NCI-H1436 treated with DMSO at 0.1 percent for 48 hours (cell line): ENCODE measurements around the gene RAD17.
"Not testable (repeated sequence)": the region's sequence is repeated elsewhere in the genome, so short reads cannot be mapped to it uniquely, and the experiment has no call there.

Experiments
- DNase-seq: peaks from one replicate; lab custom pipeline; 2025; lab: John Stamatoyannopoulos, UW

RAD17 gene

GRCh38 chr5:69378376-69378775 lies 8.8 kb downstream of the RAD17 start:
- DNase-seq = no peak

DNA sequence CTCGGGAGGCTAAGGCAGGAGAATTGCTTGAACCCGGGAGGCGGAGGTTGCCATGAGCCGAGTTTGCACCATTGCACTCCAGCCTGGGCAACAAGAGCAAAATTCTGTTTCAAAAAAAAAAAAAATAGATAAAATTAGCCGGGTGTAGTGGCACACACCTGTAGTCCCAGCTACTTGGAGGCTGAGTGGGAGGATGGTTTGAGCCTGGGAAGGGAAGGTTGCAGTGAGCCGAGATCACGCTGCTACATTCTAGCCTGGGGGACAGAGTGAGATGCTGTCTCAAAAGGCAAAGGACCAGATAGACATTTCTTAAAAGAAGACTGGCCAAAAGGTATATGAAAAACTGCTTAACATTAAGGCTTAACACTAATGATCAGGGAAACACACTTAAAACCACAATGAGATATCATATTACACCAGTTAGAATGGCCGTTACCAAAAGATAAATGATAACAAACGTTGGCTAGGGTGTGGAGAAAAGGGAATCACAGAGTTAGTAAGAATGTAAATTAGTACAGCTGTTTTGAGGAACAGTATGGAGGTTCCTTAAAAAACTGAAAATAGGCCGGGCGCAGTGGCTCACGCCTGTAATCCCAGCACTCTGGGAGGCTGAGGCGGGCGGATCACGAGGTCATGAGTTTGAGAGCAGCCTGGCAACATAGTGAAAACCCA lies 35.2 kb downstream of the RAD17 start:
- DNase-seq = no peak

DNA sequence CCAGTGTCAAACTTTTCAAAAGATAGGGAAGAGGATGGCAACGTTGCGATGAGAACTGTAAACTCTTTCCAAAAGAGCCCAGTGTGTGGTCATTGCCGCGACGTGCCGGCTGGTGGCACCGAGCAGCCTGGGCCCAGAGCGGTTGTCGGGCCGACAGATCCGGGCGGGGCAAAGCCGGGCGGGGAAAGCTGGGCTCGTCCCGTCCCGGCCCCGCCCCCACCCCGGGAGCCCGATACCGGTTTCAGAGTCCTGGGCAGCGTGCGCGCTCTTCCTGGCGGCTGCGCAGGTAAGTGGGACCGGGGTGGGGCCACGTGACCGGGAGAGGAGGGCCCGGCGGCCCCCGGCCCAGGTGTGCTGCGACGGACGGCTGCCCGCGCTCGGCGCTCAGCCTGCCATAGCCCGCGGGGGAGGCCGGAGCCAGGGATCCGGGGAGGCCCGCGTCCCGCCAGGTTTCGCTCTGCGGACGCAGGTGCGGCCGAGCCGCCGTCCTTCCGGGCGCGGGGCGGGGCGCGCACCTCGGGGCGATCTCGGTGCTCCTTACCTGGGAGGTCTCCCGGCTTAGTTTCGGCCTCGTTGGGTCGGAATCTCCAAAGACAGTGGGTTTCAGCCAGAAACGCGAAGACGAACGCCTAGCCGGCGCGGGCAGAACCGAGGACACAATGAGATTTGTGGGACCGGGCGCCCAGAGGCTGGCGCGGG lies 45.4 kb downstream of the RAD17 start, which contains the start of gene MARVELD2:
MARVELD2 (plus strand) TSS at position 232 of the 699 bp plus-strand sequence. CDS start 4,270 bp downstream, outside the sequence.
- DNase-seq = no peak

GRCh38 chr5:69415584-69415958 lies 46.0 kb downstream of the RAD17 start:
- no peak for DNase-seq

DNA sequence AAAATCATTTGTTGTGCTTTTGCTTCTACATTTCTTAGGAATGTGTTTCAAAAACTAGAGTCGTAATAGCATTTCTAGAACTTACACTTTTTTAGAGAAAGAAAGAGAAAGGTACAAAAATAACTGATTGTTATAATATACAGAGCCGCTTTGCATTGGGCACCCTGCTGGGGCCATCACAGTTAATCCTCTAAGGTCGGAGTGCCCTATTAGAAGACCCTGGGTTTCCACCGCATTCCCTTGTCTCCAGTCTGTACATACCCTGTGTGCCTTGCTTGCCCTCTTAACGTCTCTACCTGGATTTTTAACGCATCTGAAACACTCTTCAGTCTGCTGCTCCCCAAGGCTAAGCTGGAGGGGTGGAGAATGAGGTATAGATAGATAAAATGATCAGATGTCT lies 46.6 kb downstream of the RAD17 start:
- no peak for DNase-seq

DNA sequence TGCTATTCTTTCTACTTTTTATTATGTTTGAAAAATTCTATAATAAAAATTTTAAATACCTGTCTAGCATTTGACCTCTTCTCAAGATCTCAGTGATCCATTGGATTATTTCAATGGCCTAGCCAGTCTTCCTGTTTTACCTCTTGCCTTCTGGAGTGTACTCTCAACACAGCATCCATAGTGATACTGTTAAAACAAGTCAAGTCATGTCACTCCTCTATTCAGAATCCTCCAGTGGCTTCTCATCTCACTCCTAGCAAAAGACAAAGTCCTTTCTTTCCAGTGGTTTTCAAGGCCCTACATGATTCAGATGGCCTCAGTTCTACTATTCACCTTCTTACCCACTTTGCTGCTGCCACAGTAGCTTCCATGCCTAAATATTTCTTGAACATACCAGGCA lies 47.1 kb downstream of the RAD17 start:
- no peak for DNase-seq

- DNase-seq = no peak
These were observed 48.9 kb downstream of the RAD17 start for GRCh38 chr5:69418554-69418953.

DNA sequence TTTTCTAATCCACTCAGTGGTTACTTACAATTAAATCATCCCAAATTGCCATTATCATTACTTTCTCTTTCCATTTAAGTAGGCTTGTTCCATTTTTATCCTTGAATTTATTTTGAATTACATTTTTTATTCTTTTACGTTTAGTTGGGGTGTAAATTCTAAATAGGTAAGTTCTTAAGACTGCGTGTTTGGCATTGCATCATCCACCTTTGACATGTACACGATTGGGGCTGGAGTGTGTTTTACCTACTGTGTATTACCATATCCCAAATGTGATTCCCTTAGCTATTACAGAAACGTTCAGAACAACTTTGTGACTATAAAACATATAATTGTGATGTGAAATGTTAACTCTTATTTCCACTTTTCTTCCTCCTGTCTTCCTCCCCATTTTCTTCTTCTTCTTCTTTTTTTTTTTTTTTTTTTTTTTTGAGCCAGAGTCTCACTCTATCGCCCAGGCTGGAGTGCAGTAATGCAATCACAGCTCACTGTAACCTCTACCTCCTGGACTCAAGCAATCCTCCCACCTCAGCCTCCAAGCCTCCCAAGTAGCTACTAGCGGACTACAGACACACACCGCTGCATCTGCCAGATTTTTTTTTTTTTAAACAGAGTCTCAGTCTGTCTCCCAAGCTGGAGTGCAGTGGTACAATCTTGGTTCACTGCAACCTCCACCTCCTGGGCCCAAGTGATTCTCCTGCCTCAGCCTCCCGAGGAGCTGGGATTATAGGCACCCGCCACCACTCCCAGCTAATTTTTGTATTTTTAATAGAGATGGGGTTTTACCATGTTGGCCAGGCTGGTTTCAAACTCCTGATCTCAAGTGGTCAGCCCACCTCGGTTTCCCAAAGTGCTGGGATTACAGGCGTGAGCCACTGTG lies 62.0 kb downstream of the RAD17 start:
- no peak for DNase-seq

- no peak for DNase-seq
These were observed 63.0 kb downstream of the RAD17 start for GRCh38 chr5:69432412-69433206.

DNA sequence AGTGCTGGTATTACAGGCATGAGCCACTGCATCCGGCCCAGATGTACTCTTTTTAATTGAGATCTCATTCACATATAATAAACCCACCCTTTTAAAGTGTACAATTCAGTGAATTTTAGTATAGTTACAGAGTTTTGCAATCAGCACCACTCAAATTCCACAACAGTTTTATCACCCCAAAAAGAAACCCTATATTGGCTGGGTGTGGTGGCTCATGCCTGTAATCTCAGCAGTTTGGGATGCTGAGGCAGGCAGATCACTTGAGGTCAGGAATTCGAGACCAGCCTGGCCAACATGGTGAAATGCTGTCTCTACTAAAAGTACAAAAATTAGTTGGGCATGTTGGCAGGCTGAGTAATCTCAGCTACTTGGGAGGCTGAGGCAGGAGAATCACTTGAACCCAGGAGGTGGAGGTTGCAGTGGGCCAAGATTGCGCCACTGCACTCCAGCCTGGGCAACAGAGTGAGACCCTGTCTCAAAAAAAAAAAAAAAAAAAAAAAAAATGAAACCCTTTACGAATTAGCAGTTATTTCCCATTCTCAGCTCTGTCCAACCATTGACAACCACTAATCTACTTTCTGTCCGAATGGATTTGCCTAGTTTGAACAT lies 65.8 kb downstream of the RAD17 start:
- not testable (repeated sequence) for DNase-seq

DNA sequence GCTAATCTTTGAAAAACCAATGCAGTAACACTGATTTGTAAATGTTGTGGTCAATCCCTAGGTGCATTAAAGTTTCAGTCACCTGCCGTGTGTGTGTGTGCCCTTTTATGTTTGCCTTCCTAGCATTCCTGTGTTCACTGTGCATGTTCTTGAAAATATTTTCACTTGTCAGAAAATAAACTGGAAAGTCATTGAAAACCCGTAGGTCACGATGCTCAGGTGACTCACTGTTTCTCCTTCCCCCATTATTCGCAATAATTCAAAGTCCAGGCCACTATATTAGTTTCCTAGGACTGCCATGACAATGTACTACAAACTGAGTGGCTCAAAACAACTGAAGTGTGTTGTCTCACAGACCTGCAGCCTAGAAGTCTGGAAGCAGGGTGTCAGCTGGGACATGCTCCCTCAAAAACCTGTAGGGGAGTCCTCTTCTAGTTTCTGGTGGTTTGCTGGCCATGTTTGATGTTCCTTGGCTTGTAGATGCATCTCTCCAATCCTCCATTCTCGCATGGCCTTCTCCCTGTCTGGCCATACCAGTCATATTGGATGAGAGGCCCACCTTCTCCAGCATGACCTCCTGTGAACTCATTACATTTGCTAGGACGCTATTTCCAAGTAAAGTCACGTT lies 74.6 kb downstream of the RAD17 start:
- DNase-seq = no peak

- no peak for DNase-seq
These were observed 79.9 kb downstream of the RAD17 start for GRCh38 chr5:69449511-69449910.

DNA sequence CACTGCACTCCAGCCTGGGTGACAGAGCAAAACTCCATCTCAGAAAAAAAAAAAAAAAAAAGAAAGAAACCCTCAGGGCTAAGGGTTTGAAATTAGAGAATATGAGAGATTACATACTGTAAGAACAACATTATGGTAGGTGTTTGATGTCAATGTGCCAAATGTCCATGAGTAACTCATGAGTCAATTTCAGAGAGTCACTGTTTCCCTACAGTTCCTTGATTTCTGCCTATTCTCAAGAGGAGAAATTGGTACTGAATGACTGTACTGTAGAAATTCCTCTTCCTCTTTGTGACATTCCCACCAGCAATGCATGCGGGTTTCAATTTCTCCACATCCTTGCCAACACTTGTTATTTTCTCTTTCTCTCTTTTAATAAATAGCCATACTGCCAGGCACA lies 80.5 kb downstream of the RAD17 start:
- no peak for DNase-seq

DNA sequence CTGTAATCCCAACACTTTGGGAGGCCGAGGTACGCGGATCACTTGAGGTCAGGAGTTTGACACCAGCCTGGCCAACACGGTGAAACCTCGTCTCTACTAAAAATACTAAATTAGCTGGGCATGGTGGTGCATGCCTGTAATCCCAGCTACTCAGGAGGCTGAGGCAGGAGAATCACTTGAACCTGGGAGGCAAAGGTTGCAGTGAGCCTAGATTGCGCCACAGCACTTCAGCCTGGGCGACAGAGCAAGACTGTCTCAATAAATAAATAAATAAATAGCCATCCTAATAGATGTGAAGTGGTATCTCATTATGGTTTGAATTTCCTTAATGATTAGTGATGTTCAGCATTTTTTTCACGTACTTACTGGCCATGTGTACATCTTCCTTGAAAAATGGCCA lies 80.9 kb downstream of the RAD17 start:
- DNase-seq = not testable (repeated sequence)

DNA sequence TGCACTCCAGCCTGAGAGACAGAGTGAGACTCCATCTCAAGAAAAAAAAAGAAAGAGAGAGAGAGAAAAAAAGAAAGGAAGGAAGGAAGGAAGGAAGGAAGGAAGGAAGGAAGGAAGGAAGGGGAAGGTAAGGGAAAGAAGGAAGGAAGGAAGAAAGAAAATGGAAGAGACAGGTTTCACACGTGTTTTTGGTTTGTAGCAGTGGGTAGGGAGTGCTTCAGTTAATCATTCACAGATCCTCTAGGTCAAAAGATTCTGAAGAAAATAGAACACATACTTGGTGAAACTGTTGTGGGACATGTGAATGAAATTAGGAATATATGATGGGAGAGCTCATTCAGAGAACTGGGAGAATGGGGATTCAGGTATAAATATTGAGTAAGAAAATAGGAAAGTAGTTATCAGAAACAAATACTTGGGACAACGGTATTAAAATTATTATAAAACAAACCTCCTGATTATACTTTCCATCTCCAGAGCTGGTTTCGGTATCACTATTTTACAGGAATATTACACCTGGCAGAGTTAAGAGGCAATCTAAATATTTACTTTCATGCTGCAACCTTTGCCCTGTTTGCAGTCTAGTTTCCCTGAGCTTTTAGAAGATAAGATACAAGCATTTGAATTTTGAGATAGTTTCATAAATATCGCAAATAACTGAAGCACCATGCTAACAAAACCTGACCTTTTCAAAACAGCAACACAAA lies 82.5 kb downstream of the RAD17 start:
- no peak for DNase-seq

DNA sequence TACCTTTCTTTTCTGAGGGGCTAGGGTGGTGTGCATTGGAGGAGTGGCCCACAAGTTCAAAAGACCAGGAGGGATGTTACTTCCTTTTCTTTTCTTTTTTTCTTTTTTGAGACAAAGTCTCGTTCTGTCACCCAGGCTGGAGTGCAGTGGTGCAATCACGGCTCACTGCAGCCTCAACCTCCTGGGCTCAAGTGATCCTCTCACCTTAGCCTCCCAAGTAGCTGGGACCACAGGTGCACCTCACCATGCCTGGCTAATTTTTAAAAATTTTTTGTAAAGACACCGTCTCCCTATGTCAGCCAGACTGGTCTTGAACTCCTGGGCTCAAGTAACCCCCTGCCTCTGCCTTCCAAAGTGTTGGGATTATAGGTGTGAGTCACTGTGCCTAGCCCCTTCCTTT lies 83.9 kb downstream of the RAD17 start:
- not testable (repeated sequence) for DNase-seq

DNA sequence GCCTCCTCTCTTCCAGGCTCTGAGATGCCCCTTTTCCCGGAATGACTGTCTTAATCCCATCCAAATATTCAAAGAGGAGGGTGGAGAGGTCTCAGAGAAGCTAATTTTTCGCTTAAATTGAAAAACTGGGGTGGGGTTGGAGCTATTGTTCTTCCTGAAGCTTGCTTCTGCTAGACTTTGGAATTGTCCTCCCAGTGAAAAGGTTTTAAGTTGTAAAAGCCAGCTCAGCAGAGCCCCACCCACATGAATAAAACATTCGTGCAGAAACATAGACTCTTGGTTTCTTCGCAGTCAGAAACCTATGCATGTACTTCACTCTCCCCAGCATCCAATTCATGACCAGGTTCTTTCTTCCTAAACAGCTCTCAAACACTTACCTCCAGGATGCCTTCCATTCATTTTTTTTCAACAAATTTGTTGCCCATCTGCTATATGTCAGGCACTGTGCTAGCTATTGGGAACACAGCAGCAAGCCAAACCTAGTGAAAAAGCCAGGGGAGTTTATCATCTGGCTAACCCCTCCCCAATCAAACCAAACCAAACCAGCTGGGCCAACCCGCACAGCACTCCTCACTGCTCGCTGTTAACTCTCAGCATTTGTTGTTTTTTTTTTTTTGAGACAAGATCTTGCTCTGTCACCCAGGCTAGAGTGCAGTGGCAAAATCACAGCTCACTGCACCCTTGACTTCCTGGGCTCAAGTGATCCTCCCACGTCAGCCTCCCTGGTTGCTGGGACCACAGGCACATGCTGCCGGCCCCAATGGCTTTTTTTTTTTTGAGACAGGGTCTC lies 85.0 kb downstream of the RAD17 start:
- DNase-seq = no peak

- not testable (repeated sequence) for DNase-seq
These were observed 85.9 kb downstream of the RAD17 start for GRCh38 chr5:69455428-69455988.

- DNase-seq = no peak
These were observed 92.6 kb downstream of the RAD17 start for GRCh38 chr5:69462170-69462569.
